ENCODE data around the gene FOXL2NB.
A peak's percentile ranks its signal among the peaks of the same experiment; 100 is the strongest.

Gene FOXL2NB

DNA sequence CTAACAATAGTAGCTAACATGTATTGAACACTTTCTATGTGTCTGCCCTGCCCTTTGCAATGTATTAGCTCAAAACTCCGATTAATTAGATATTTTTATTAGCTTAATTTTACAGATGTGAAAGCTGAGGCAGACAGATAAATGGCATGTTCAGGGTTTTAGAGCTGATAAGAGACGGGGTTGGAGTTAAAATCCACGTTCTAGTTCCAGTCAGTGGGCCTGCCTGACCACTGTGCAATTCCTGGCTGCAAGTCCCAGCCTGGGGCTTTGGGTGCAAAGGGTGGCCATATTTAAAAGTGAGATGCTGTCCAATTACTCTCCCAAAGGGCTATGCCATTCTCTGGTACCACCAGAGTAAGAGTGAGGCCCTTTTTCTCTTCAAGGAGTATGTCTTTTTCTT is 33.3 kb upstream of the FOXL2NB start:
- TF ChIP-seq, protein P1, sequence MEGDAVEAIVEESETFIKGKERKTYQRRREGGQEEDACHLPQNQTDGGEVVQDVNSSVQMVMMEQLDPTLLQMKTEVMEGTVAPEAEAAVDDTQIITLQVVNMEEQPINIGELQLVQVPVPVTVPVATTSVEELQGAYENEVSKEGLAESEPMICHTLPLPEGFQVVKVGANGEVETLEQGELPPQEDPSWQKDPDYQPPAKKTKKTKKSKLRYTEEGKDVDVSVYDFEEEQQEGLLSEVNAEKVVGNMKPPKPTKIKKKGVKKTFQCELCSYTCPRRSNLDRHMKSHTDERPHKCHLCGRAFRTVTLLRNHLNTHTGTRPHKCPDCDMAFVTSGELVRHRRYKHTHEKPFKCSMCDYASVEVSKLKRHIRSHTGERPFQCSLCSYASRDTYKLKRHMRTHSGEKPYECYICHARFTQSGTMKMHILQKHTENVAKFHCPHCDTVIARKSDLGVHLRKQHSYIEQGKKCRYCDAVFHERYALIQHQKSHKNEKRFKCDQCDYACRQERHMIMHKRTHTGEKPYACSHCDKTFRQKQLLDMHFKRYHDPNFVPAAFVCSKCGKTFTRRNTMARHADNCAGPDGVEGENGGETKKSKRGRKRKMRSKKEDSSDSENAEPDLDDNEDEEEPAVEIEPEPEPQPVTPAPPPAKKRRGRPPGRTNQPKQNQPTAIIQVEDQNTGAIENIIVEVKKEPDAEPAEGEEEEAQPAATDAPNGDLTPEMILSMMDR (IDR thresholded peaks at IDR 0.05; ENCODE audit: low read depth, low read length), result no peak
- Histone ChIP-seq H3K9me3 (no peaks in the 10 kb centered on the region), H3K27me3 (no peaks in the 10 kb centered on the region), H3K4me3 (ENCODE audit: low read depth, low read length) (no peak overlapping the region), H3K4me1 (no peaks in the 10 kb centered on the region), H3K36me3 (no peaks in the 10 kb centered on the region)
- DNase-seq, result no peak

DNA sequence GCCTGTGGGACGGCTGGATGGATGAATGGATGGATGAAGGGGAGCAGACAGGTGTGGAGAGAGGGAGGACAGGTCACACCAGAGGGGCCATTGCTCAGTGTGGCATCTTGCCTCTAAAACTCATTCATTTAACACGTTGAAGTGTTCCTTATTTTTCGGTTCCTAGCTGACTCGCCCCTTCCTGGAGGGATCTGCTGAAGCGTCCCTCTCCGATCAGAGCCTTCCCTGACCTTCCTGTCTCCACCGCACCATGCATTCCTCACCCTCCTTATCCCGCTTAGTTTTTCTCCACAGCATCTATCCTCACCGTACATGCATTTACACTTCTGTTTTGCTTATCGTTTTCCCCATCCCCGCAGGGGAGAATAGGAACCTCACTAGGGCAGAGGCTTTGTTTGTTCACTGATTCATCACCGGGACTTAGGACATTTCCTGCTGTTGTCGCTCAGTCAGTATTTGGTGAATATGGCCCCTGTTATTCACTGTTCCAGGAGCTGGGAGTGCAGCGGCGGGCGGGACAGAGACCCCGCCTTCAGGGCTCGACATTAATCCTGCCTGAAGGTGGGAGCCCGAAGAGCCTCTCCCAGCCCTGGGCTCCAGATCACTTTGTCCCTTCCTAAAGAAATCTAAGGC is 32.0 kb upstream of the FOXL2NB start:
- Histone ChIP-seq H3K36me3 (no peaks in the 10 kb centered on the region), H3K27me3 (no peaks in the 10 kb centered on the region), H3K4me1 (no peaks in the 10 kb centered on the region), H3K9me3 (no peaks in the 10 kb centered on the region), H3K4me3 (ENCODE audit: low read depth, low read length) (peak overlapping the region; percentile 82)
- TF ChIP-seq, protein P1 (IDR thresholded peaks at IDR 0.05; ENCODE audit: low read depth, low read length), result no peak
- no peak for DNase-seq

DNA sequence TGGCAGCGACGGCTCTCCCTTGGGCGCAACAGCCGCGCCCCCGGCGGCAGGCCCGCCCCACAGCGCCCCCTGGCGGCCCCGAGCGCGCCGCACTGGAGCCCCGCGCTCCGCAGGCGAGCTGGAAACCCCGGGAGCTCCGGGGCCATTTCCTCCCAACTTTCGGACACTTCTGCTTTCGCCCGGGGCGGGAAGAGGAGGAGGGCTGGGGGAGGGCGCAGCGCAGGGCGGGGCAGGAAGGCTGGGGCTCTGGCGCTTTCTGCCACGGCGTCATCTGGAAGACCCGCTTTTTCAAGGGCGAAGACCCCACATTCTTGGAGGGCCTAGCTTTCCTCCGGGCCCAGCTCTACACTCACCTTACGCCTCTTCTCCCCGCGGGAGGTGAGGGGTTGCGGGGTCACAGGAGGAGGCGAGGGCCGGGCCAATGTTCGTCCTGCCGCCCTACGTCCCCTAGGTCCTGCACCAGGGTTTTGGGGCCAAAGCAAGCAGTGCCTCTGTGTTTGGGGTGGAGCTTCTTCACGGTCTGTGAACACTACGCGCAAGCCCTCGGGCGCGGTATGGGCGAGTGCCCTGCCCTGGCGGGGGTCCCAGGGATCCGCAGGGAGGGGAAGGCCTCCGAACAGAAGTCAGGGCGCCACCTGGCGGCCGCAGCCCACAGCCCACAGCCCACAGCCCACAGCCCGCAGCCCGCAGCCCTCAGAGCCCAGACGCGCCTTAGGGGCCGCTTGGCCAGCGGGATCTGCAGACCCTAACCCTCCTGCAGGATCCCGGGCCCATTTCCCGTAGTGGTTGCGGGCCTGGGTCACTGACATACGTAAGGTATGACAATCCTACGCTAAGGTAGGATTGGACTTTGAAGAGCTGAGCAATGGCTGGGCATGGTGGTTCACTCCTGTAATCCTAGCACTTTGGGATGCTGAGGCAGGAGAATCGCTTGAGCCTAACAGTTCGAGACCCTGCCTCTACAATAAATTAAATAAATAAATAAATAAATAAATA is 31.2 kb upstream of the FOXL2NB start:
- no peaks in the 10 kb centered on the region for H3K9me3 ChIP-seq
- peak; percentile 97 for DNase-seq

DNA sequence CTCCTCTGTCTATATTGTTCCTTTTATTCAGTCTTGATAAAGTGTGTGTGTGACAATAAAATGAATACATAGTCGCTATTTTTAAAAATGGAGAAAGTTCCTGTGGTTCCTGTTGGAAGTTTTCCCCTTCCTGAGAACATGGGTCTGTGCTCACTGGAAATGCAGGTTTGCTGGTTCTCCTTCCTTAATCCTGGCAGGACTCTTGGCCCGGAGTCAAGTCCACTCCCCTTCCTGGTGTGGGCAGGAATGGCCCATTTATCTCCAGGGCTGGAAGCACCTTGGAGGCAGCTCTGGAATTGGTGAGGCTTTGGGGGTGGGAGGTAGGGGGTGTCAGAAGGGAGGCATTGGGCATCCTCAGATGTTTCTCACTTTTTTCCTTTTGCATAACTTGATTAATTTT is 30.2 kb upstream of the FOXL2NB start:
- TF ChIP-seq, protein P1 (IDR thresholded peaks at IDR 0.05; ENCODE audit: low read depth, low read length), result no peak
- Histone ChIP-seq H3K36me3 (no peaks in the 10 kb centered on the region), H3K27me3 (no peaks in the 10 kb centered on the region), H3K4me1 (no peaks in the 10 kb centered on the region), H3K4me3 (ENCODE audit: low read depth, low read length) (no peak overlapping the region), H3K9me3 (no peaks in the 10 kb centered on the region)
- DNase-seq, result no peak

More for the DNA sequence above, 31.2 kb upstream of the FOXL2NB start:
- TF ChIP-seq, protein P1 (IDR thresholded peaks at IDR 0.05; ENCODE audit: low read depth, low read length), result peak; percentile 71
- Histone ChIP-seq H3K27me3 (no peaks in the 10 kb centered on the region), H3K4me3 (ENCODE audit: low read depth, low read length) (peak overlapping the region; percentile 82), H3K4me1 (no peaks in the 10 kb centered on the region), H3K36me3 (no peaks in the 10 kb centered on the region)

DNA sequence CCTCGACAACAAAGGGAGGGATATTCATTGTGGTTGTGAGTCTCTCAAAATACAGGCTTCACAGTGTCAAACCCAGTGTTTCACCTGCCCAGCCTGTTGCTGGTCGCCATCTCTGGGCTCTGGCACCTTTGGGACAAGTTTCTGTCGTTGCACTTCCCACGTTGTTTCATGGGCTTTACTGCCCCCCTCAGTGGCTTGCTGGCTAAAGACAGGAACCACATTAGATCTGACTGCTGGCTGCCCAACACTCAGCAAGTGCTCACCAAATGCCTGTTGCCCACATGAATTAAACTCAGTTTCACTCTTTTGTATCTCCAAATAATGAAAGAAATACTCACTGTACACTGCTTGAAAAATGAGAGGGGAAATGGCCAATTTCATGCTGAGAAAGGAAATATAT is 27.7 kb upstream of the FOXL2NB start:
- H3K4me1 ChIP-seq, result no peaks in the 10 kb centered on the region
- no peak for DNase-seq
- no peaks in the 10 kb centered on the region; the same call in 1 of the 2 replicates for H3K27me3 ChIP-seq
- no peak overlapping the region for H3K4me3 ChIP-seq (ENCODE audit: low read depth, low read length)
- TF ChIP-seq, protein P1 (IDR thresholded peaks at IDR 0.05; ENCODE audit: low read depth, low read length), result no peak
- H3K36me3 ChIP-seq, result no peaks in the 10 kb centered on the region
- no peaks in the 10 kb centered on the region for H3K9me3 ChIP-seq

Measured in BE2C (cell line).